ENCODE results near the gene ODF4. TPM values are rescaled to one million over a fixed set of nuclear protein-coding genes. Genes with fewer than 3 reads are reported as not detected.
A peak's percentile ranks its signal among the peaks of the same experiment; 100 is the strongest.
"Not testable (repeated sequence)": the region's sequence is repeated elsewhere in the genome, so short reads cannot be mapped to it uniquely, and the experiment has no call there.

The ODF4 gene
- total RNA-seq, 4 donors from 2014 or later, result not detected

- Histone ChIP-seq H3K27me3 (no peaks in the 10 kb centered on the region), H3K36me3 (peaks cover 0 to 36% (median 0%) of the 10 kb centered on the region in 3 donors), H3K4me1 (peaks cover 0 to 3% (median 0%) of the 10 kb centered on the region in 4 donors), H3K9me3 (no peaks in the 10 kb centered on the region), H3K27ac (no peak overlapping the region), H3K4me3 (no peak overlapping the region)
- TF ChIP-seq POLR2A (IDR thresholded peaks at IDR 0.05) (no peak), CTCF (IDR thresholded peaks at IDR 0.05) (no peak)
- no peak for DNase-seq
Measured at GRCh38 chr17:8369944-8370343, 30.3 kb downstream of the ODF4 start.

GRCh38 chr17:8371786-8372185, 32.1 kb downstream of the ODF4 start:
- Histone ChIP-seq H3K9me3 (no peaks in the 10 kb centered on the region), H3K27me3 (no peaks in the 10 kb centered on the region), H3K4me1 (peaks cover 0 to 15% (median under 1%) of the 10 kb centered on the region in 4 donors), H3K27ac (no peak overlapping the region), H3K4me3 (no peak overlapping the region), H3K36me3 (peaks cover 0 to 36% (median 0%) of the 10 kb centered on the region in 3 donors)
- DNase-seq, result no peak
- no peak for TF ChIP-seq CTCF (IDR thresholded peaks at IDR 0.05)
- TF ChIP-seq POLR2A (IDR thresholded peaks at IDR 0.05), result no peak

GRCh38 chr17:8372422-8372821, 32.8 kb downstream of the ODF4 start:
- Histone ChIP-seq H3K27me3 (no peaks in the 10 kb centered on the region), H3K4me3 (no peak overlapping the region), H3K27ac (no peak overlapping the region), H3K4me1 (peaks cover 0 to 19% (median 3%) of the 10 kb centered on the region in 4 donors), H3K9me3 (no peaks in the 10 kb centered on the region), H3K36me3 (peaks cover 0 to 41% (median 0%) of the 10 kb centered on the region in 3 donors)
- TF ChIP-seq CTCF (IDR thresholded peaks at IDR 0.05) (no peak), POLR2A (IDR thresholded peaks at IDR 0.05) (no peak)
- no peak for DNase-seq

GRCh38 chr17:8373856-8374255, 34.2 kb downstream of the ODF4 start:
- Histone ChIP-seq H3K4me1 (peaks cover 0 to 19% (median 3%) of the 10 kb centered on the region in 4 donors), H3K36me3 (peaks cover 0 to 47% (median 0%) of the 10 kb centered on the region in 3 donors)
- not testable (repeated sequence) for H3K4me3 ChIP-seq, H3K27me3 ChIP-seq, H3K27ac ChIP-seq, DNase-seq, H3K9me3 ChIP-seq

DNA sequence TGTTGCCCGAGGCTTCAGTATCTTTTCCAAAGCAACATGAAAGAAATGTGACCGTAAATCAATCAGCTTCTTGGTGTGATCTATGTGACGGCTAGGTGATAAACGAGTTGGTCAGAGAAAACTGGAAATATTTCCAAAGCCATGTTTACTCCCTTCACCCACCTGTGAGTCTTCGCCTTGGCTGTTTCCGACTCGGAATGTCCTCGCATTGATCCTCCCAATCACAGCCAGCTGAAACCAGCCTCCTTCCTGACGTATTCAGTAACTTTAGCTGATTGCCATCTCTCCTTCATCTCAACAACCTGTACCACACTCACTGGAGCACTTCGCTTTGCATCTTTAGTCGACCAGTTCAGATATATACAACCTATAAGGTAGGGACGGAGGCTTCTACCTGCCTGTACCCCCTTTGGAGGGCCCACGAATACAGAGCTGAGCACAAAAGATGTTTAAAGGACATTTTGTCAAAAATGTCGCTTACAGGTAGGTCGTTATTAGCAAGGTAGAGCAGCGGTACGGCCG, 36.2 kb downstream of the ODF4 start:
- H3K9me3 ChIP-seq, result no peaks in the 10 kb centered on the region
- TF ChIP-seq POLR2A (IDR thresholded peaks at IDR 0.05) (no peak), CTCF (IDR thresholded peaks at IDR 0.05) (no peak)
- DNase-seq, result no peak

DNA sequence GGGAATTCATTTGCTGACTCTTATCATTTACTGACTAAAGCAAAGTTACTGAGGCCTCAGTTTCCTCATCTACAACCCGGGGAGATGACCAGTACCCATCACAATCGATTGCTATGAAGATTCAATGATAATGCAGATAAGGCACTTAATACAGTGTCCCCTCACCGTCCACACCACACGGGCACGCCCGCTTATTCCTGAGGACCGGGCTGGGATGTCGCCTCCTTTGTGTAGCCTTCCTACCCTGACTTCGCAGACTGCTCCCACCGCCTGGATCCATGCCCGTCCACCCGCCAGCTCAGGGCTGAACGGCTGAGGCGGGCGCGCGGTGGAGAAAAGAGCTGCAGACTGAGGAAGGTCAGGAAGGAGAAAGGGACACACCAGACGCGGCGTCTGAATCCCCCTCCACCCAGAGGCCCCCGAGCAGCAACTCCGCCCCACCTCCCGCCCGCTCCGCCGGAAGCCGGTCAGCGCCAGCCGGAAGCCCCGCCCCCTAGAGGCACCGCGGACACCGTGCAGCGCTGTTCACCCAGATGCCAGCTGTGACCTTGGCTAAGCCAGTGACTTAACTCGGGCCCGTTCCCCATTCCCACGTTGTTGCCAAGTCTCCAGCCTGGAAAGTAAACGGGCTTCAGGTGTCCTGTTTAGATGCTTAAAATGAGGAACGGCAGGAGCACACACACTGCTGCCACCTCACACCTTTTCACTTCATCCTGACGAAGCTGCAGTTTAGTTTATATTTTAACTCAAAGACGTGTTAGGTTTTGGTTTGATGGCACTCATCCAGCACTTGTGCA, 36.8 kb downstream of the ODF4 start, which contains the start of gene KRABD2:
KRABD2 (minus strand) TSS at position 434 of the 797 bp plus-strand sequence.
- H3K4me3 ChIP-seq, result peak within 1 kb of the TSS; percentile 50 to 79 (median 68)
- peaks cover 0 to 36% (median 12%) of the 10 kb centered on the region in 4 donors for H3K4me1 ChIP-seq
- H3K36me3 ChIP-seq, result peaks cover 0 to 48% (median 0%) of the 10 kb centered on the region in 3 donors
- TF ChIP-seq CTCF (IDR thresholded peaks at IDR 0.05), result peak; percentile 34 to 64 (median 56)
- peak; percentile 63 to 73 for TF ChIP-seq POLR2A (IDR thresholded peaks at IDR 0.05)
- peak; percentile 83 to 95 (median 94) for DNase-seq
- H3K27ac ChIP-seq, result peak within 1 kb of the TSS; percentile 78 to 84 (median 80)
- H3K27me3 ChIP-seq, result no peaks in the 10 kb centered on the region
- H3K9me3 ChIP-seq, result no peaks in the 10 kb centered on the region

More for the DNA sequence above, 36.2 kb downstream of the ODF4 start:
- Histone ChIP-seq H3K36me3 (peaks cover 0 to 47% (median 0%) of the 10 kb centered on the region in 3 donors), H3K27ac (peak overlapping the region; percentile 78 to 84 (median 80)), H3K4me3 (peak overlapping the region; percentile 50 to 79 (median 68)), H3K27me3 (no peaks in the 10 kb centered on the region), H3K4me1 (peaks cover 0 to 29% (median 7%) of the 10 kb centered on the region in 4 donors)

Measured in Peyer's patch (tissue), 4 donors.